GM23338 (cell line): ENCODE results near the gene ANKRD11. TPM values are rescaled to one million over a fixed set of nuclear protein-coding genes. Genes with fewer than 3 reads are reported as not detected.

Experiments used
- ATAC-seq: fragments of 200-7000 bp; cut with Tn5 transposase; 3 replicates; pipeline ENCODE4 v1.9.1; 2020
- DNase-seq: peaks from one replicate; pipeline ENCODE4 v3.0.0-alpha.2; 2015; ENCODE audit warnings: low spot score
- H2AFZ ChIP-seq: fragments of 200-600 bp; sonication (generic); 2 replicates; pipeline ENCODE4 v1.8.0; 2016; ENCODE audit warnings: antibody characterized with exemption, mild to moderate bottlenecking, moderate library complexity
- H3F3A ChIP-seq: fragments of 200-600 bp; sonication (generic); replicated peaks from 2 replicates; pipeline ENCODE4 v1.8.0; 2017; ENCODE audit warnings: antibody characterized with exemption, mixed run types, low read depth
- H3K27ac ChIP-seq: fragments of 200-600 bp; sonication (generic); 2 replicates; pipeline ENCODE4 v1.6.1; 2016; ENCODE audit warnings: low read depth
- H3K27me3 ChIP-seq: fragments of 200-600 bp; sonication (generic); 2 replicates; pipeline ENCODE4 v1.8.0; 2016; ENCODE audit warnings: mild to moderate bottlenecking, mixed run types, moderate library complexity; ENCODE audit not compliant: insufficient read depth
- H3K36me3 ChIP-seq: fragments of 200-600 bp; sonication (generic); 2 replicates; pipeline ENCODE4 v1.8.0; 2016; ENCODE audit warnings: mild to moderate bottlenecking; ENCODE audit not compliant: insufficient read depth
- H3K4me1 ChIP-seq: fragments of 200-600 bp; sonication (generic); 2 replicates; pipeline ENCODE4 v1.8.0; 2016; ENCODE audit warnings: mild to moderate bottlenecking, moderate library complexity; ENCODE audit not compliant: insufficient read depth
- H3K4me2 ChIP-seq: fragments of 200-600 bp; sonication (generic); 2 replicates; pipeline ENCODE4 v1.7.1; 2017; ENCODE audit warnings: mixed run types
- H3K4me3 ChIP-seq: fragments of 200-600 bp; sonication (generic); 2 replicates; pipeline ENCODE4 v1.6.1; 2016; ENCODE audit warnings: mixed run types
- H3K79me2 ChIP-seq: fragments of 200-600 bp; sonication (generic); replicated peaks from 2 replicates; pipeline ENCODE4 v1.8.0; 2017; ENCODE audit warnings: mild to moderate bottlenecking; ENCODE audit not compliant: insufficient read depth
- H3K9me2 ChIP-seq: fragments of 200-600 bp; sonication (generic); 2 replicates; pipeline ENCODE4 v1.8.0; 2017; ENCODE audit not compliant: insufficient read depth
- H4K20me1 ChIP-seq: fragments of 200-600 bp; sonication (generic); replicated peaks from 2 replicates; pipeline ENCODE4 v1.8.0; 2017; ENCODE audit warnings: mild to moderate bottlenecking; ENCODE audit not compliant: insufficient read depth
- H3K27ac Mint-ChIP-seq: 2 replicates; pipeline ENCODE4 v1.8.0; 2020; ENCODE audit warnings: inconsistent platforms, mild to moderate bottlenecking, moderate library complexity, mixed read lengths
- H3K27me3 Mint-ChIP-seq: 3 replicates; pipeline ENCODE4 v1.8.0; 2022; ENCODE audit warnings: low read depth, mild to moderate bottlenecking, moderate library complexity, mixed read lengths, inconsistent platforms; ENCODE audit not compliant: insufficient read depth, poor library complexity
- H3K36me3 Mint-ChIP-seq: 3 replicates; pipeline ENCODE4 v1.8.0; 2021; ENCODE audit warnings: low read depth, mild to moderate bottlenecking, inconsistent platforms, moderate library complexity, mixed read lengths
- H3K4me1 Mint-ChIP-seq: 3 replicates; pipeline ENCODE4 v1.8.0; 2020; ENCODE audit warnings: mild to moderate bottlenecking, inconsistent platforms, mixed read lengths
- H3K4me3 Mint-ChIP-seq: 3 replicates; pipeline ENCODE4 v1.8.0; 2021; ENCODE audit warnings: moderate library complexity, mild to moderate bottlenecking, inconsistent platforms, mixed read lengths
- H3K9me3 Mint-ChIP-seq: 3 replicates; pipeline ENCODE4 v1.8.0; 2020; ENCODE audit warnings: moderate library complexity, mild to moderate bottlenecking, inconsistent platforms, mixed read lengths
- CREB1 ChIP-seq: fragments of 250-450 bp; sonication (Bioruptor Pico); IDR thresholded peaks from 2 replicates; pipeline ENCODE4 v1.5.0; 2020; ENCODE audit warnings: low read depth, mild to moderate bottlenecking, moderate library complexity
- EZH2 ChIP-seq: fragments of 200-600 bp; sonication (generic); IDR thresholded peaks from one replicate; pipeline ENCODE4 v1.8.0; 2017; ENCODE audit warnings: antibody characterized with exemption, mild to moderate bottlenecking, low read depth; ENCODE audit not compliant: unreplicated experiment
- EZH2phosphoT487 ChIP-seq: fragments of 200-600 bp; sonication (generic); IDR thresholded peaks from one replicate; pipeline ENCODE4 v1.8.1; 2018; ENCODE audit warnings: antibody characterized with exemption; ENCODE audit not compliant: unreplicated experiment
- JUNB ChIP-seq: IDR thresholded peaks from one replicate; pipeline ENCODE4 v1.6.1; 2016; ENCODE audit warnings: antibody characterized with exemption; ENCODE audit not compliant: unreplicated experiment
- NANOG ChIP-seq: IDR thresholded peaks from 2 replicates; pipeline ENCODE4 v1.6.1; 2016; ENCODE audit warnings: antibody characterized with exemption, borderline replicate concordance
- POLR2AphosphoS5 ChIP-seq: IDR thresholded peaks from 2 replicates; pipeline ENCODE4 v1.6.1; 2016; ENCODE audit warnings: antibody characterized with exemption, low read depth
- STAT1 ChIP-seq: IDR thresholded peaks from one replicate; pipeline ENCODE4 v1.6.1; 2016; ENCODE audit warnings: antibody characterized with exemption; ENCODE audit not compliant: unreplicated experiment
- ZNF114 ChIP-seq: fragments of 250-450 bp; sonication (Bioruptor Pico); IDR thresholded peaks from 2 replicates; pipeline ENCODE4 v1.5.0; 2020; ENCODE audit warnings: mild to moderate bottlenecking, moderate library complexity
- ZNF331 ChIP-seq: fragments of 250-450 bp; sonication (Bioruptor Pico); IDR thresholded peaks from 2 replicates; pipeline ENCODE4 v1.5.0; 2020; ENCODE audit warnings: low read depth, mild to moderate bottlenecking, moderate library complexity
- polyA plus RNA-seq: library from polyadenylated mRNA; unstranded; fragments of >200 nt; fragmentation: Nextera tagmentation; extraction: Ambion mirVana; gene quantifications from 2 replicates; pipeline ENCODE4 v1.2.1, GENCODE V29; 2016
- total RNA-seq: library from RNA; depleted of rRNA; stranded (reverse); fragments of >200 nt; shearing (Covaris generic); gene quantifications from 2 replicates; pipeline ENCODE4 v1.2.3, GENCODE V29; 2014
- TF ChIP-seq, protein P1 (sequence below): IDR thresholded peaks from one replicate; pipeline ENCODE4 v1.6.1; 2018; ENCODE audit warnings: antibody characterized with exemption; ENCODE audit not compliant: unreplicated experiment
- TF ChIP-seq, protein P2 (sequence below), 2 experiments: fragments of 200-600 bp in 1 of 2; sonication (generic) in 1 of 2; conservative IDR thresholded peaks; 2 replicates each; pipeline versions ENCODE4 v1.5.1 to v1.6.1; 2016 to 2017; ENCODE audit warnings: antibody characterized with exemption in 2 of 2, low read depth in 2 of 2, mild to moderate bottlenecking in 2 of 2, moderate library complexity in 1 of 2
- TF ChIP-seq, protein P3 (sequence below): fragments of 250-450 bp; sonication (Bioruptor Pico); IDR thresholded peaks from 2 replicates; pipeline ENCODE4 v1.5.0; 2020; ENCODE audit warnings: mild to moderate bottlenecking, moderate library complexity

The ANKRD11 gene
- total and polyA plus RNA-seq, 2 experiments from 2014 or later: 130 to 159 TPM

DNA sequence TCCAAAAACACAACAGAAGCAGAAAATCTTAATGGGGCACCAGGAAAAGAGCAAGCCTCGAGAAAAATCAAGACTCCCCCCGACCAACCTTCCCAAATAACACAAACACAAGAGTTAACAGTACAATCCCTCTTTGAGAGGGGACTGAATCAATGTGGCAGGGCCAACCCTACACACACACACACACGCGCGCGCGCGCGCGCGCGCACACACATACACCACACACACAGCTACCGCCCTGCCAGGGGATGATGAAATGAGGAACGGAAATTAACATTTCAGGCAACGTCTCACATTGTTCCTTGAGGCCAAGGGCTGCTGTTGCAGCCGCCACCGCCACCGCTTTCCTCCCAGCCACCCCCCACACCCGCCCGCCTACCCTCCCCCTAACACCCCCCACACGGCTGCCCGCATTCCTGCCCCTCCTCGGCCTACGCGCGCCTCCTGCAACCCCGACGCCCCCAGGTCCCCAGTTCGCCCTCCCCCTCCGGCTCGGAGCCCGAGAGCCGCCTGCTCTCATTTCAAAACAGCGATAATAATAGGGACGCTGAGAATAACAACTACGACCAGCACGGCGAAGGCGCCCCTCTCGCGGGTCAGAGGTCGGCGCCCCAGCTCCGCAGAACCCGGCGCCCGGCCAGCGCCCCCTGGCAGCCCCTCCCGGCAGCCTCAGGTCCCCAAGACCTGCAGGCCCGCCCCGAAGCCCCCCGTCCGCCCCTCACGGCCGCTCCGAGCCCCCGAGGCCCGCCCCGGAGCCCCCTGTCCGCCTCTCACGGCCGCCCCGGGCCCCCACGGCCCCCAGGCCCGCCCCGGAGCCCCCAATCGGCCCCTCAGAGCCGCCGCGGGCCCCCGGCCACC, 1.1 kb downstream of the ANKRD11 start:
- H3K4me2 ChIP-seq: peak overlapping the region; percentile 97
- peaks cover 53% of the 10 kb centered on the region for H4K20me1 ChIP-seq
- H3K36me3 ChIP-seq: no peaks in the 10 kb centered on the region; the same call in 1 of the 2 replicates
- DNase-seq: peak; percentile 94
- TF ChIP-seq, protein P1, sequence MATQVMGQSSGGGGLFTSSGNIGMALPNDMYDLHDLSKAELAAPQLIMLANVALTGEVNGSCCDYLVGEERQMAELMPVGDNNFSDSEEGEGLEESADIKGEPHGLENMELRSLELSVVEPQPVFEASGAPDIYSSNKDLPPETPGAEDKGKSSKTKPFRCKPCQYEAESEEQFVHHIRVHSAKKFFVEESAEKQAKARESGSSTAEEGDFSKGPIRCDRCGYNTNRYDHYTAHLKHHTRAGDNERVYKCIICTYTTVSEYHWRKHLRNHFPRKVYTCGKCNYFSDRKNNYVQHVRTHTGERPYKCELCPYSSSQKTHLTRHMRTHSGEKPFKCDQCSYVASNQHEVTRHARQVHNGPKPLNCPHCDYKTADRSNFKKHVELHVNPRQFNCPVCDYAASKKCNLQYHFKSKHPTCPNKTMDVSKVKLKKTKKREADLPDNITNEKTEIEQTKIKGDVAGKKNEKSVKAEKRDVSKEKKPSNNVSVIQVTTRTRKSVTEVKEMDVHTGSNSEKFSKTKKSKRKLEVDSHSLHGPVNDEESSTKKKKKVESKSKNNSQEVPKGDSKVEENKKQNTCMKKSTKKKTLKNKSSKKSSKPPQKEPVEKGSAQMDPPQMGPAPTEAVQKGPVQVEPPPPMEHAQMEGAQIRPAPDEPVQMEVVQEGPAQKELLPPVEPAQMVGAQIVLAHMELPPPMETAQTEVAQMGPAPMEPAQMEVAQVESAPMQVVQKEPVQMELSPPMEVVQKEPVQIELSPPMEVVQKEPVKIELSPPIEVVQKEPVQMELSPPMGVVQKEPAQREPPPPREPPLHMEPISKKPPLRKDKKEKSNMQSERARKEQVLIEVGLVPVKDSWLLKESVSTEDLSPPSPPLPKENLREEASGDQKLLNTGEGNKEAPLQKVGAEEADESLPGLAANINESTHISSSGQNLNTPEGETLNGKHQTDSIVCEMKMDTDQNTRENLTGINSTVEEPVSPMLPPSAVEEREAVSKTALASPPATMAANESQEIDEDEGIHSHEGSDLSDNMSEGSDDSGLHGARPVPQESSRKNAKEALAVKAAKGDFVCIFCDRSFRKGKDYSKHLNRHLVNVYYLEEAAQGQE: no peak
- TF ChIP-seq EZH2: no peak
- TF ChIP-seq POLR2AphosphoS5: peak; percentile 39; the same call in 1 of the 2 replicates
- TF ChIP-seq JUNB: no peak
- TF ChIP-seq ZNF114 (CRISPR knock-in tag): no peak
- TF ChIP-seq, protein P2, sequence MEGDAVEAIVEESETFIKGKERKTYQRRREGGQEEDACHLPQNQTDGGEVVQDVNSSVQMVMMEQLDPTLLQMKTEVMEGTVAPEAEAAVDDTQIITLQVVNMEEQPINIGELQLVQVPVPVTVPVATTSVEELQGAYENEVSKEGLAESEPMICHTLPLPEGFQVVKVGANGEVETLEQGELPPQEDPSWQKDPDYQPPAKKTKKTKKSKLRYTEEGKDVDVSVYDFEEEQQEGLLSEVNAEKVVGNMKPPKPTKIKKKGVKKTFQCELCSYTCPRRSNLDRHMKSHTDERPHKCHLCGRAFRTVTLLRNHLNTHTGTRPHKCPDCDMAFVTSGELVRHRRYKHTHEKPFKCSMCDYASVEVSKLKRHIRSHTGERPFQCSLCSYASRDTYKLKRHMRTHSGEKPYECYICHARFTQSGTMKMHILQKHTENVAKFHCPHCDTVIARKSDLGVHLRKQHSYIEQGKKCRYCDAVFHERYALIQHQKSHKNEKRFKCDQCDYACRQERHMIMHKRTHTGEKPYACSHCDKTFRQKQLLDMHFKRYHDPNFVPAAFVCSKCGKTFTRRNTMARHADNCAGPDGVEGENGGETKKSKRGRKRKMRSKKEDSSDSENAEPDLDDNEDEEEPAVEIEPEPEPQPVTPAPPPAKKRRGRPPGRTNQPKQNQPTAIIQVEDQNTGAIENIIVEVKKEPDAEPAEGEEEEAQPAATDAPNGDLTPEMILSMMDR (conservative IDR thresholded peaks at IDR 0.05; ENCODE audit: low read depth in 2 of 2): peak in 1 of 2 experiments; percentile 41; a peak in 2 of 4 replicates
- no peak for TF ChIP-seq ZNF331 (CRISPR knock-in tag)
- TF ChIP-seq NANOG: no peak
- no peak for TF ChIP-seq STAT1
- no peak for TF ChIP-seq EZH2phosphoT487
- TF ChIP-seq CREB1: peak; percentile 51; the same call in 1 of the 2 replicates
- TF ChIP-seq, protein P3, sequence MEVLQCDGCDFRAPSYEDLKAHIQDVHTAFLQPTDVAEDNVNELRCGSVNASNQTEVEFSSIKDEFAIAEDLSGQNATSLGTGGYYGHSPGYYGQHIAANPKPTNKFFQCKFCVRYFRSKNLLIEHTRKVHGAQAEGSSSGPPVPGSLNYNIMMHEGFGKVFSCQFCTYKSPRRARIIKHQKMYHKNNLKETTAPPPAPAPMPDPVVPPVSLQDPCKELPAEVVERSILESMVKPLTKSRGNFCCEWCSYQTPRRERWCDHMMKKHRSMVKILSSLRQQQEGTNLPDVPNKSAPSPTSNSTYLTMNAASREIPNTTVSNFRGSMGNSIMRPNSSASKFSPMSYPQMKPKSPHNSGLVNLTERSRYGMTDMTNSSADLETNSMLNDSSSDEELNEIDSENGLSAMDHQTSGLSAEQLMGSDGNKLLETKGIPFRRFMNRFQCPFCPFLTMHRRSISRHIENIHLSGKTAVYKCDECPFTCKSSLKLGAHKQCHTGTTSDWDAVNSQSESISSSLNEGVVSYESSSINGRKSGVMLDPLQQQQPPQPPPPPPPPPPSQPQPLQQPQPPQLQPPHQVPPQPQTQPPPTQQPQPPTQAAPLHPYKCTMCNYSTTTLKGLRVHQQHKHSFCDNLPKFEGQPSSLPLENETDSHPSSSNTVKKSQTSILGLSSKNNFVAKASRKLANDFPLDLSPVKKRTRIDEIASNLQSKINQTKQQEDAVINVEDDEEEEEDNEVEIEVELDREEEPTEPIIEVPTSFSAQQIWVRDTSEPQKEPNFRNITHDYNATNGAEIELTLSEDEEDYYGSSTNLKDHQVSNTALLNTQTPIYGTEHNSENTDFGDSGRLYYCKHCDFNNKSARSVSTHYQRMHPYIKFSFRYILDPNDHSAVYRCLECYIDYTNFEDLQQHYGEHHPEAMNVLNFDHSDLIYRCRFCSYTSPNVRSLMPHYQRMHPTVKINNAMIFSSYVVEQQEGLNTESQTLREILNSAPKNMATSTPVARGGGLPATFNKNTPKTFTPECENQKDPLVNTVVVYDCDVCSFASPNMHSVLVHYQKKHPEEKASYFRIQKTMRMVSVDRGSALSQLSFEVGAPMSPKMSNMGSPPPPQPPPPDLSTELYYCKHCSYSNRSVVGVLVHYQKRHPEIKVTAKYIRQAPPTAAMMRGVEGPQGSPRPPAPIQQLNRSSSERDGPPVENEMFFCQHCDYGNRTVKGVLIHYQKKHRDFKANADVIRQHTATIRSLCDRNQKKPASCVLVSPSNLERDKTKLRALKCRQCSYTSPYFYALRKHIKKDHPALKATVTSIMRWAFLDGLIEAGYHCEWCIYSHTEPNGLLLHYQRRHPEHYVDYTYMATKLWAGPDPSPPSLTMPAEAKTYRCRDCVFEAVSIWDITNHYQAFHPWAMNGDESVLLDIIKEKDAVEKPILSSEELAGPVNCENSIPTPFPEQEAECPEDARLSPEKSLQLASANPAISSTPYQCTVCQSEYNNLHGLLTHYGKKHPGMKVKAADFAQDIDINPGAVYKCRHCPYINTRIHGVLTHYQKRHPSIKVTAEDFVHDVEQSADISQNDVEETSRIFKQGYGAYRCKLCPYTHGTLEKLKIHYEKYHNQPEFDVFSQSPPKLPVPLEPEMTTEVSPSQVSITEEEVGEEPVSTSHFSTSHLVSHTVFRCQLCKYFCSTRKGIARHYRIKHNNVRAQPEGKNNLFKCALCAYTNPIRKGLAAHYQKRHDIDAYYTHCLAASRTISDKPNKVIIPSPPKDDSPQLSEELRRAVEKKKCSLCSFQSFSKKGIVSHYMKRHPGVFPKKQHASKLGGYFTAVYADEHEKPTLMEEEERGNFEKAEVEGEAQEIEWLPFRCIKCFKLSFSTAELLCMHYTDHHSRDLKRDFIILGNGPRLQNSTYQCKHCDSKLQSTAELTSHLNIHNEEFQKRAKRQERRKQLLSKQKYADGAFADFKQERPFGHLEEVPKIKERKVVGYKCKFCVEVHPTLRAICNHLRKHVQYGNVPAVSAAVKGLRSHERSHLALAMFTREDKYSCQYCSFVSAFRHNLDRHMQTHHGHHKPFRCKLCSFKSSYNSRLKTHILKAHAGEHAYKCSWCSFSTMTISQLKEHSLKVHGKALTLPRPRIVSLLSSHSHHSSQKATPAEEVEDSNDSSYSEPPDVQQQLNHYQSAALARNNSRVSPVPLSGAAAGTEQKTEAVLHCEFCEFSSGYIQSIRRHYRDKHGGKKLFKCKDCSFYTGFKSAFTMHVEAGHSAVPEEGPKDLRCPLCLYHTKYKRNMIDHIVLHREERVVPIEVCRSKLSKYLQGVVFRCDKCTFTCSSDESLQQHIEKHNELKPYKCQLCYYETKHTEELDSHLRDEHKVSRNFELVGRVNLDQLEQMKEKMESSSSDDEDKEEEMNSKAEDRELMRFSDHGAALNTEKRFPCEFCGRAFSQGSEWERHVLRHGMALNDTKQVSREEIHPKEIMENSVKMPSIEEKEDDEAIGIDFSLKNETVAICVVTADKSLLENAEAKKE (CRISPR knock-in tag): no peak
- H2AFZ ChIP-seq: no peak overlapping the region
- Mint-ChIP-seq H3K4me3 (peak overlapping the region; percentile 92), H3K4me1 (peaks cover 49% of the 10 kb centered on the region), H3K27ac (peak overlapping the region; percentile 98), H3K36me3 (peaks cover 25% of the 10 kb centered on the region), H3K27me3 (peaks cover 23% of the 10 kb centered on the region), H3K9me3 (no peaks in the 10 kb centered on the region; the same call in 1 of the 3 replicates)
- peaks cover 64% of the 10 kb centered on the region for H3K79me2 ChIP-seq
- H3F3A ChIP-seq: peaks cover 11% of the 10 kb centered on the region; the same call in 1 of the 2 replicates
- H3K27ac ChIP-seq: peak overlapping the region; percentile 95
- peak overlapping the region; percentile 83 for H3K4me3 ChIP-seq
- no peaks in the 10 kb centered on the region for H3K9me2 ChIP-seq
- H3K4me1 ChIP-seq: peaks cover 54% of the 10 kb centered on the region
- peak; percentile 17 for ATAC-seq
- no peaks in the 10 kb centered on the region for H3K27me3 ChIP-seq
